Measurements from ENCODE around the gene PKIG. TPM values are rescaled to one million over a fixed set of nuclear protein-coding genes. Genes with fewer than 3 reads are reported as not detected.

Gene PKIG
- total RNA-seq, 1 donor from 2014 or later: 29.5 TPM

DNA sequence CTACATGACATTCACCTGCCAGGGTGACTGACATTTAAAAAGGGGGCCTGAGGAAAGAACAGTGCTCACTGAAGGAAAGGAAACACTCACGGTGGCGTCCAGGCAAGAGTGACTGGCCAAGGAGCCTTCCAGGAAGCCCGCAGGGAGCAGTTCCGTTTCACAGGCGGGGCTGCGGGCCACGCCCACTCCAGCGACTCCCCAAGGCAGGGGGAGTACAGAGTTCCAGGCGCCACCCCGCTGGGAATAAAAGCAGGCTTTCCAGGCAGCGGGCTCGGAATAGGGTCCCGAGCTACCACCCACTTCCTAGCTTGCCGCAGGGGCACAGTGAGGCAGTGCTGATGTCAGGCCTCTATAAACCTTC, 34.2 kb downstream of the PKIG start:
- no peaks in the 10 kb centered on the region for H3K27me3 Mint-ChIP-seq (ENCODE audit: unreplicated experiment)
- TF ChIP-seq, protein P1, sequence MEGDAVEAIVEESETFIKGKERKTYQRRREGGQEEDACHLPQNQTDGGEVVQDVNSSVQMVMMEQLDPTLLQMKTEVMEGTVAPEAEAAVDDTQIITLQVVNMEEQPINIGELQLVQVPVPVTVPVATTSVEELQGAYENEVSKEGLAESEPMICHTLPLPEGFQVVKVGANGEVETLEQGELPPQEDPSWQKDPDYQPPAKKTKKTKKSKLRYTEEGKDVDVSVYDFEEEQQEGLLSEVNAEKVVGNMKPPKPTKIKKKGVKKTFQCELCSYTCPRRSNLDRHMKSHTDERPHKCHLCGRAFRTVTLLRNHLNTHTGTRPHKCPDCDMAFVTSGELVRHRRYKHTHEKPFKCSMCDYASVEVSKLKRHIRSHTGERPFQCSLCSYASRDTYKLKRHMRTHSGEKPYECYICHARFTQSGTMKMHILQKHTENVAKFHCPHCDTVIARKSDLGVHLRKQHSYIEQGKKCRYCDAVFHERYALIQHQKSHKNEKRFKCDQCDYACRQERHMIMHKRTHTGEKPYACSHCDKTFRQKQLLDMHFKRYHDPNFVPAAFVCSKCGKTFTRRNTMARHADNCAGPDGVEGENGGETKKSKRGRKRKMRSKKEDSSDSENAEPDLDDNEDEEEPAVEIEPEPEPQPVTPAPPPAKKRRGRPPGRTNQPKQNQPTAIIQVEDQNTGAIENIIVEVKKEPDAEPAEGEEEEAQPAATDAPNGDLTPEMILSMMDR (IDR thresholded peaks at IDR 0.05): no peak
- H3K27ac Mint-ChIP-seq (ENCODE audit: unreplicated experiment): no peak overlapping the region
- no peaks in the 10 kb centered on the region for H3K9me3 Mint-ChIP-seq (ENCODE audit: unreplicated experiment)
- H3K36me3 Mint-ChIP-seq (ENCODE audit: unreplicated experiment): peaks cover 51% of the 10 kb centered on the region
- DNase-seq (ENCODE audit: extremely low spot score, unreplicated experiment): no peak
- H3K4me3 Mint-ChIP-seq (ENCODE audit: unreplicated experiment): no peak overlapping the region
- peaks cover 31% of the 10 kb centered on the region for H3K4me1 Mint-ChIP-seq (ENCODE audit: unreplicated experiment)

DNA sequence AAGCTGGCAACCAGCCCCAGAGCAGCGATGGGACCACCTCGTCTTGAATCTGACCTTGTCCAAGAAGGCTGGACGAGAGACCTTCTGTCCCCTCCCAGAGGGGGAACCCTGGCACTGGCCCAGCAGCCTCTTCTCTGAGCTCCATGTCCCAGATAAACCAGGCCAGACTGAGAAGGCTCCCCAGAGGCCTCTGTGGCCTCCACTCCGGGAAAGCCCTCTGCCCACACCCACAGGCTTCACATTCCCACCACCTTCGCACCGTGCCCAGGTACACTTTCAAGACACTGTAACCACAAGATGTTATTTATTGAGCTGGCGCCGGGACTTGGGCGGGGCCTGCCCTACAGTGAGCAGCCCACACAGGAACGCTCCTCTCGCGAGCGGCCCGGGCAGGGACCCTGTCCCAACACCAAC, 35.9 kb downstream of the PKIG start:
- Mint-ChIP-seq H3K36me3 (ENCODE audit: unreplicated experiment) (peaks cover 68% of the 10 kb centered on the region), H3K27ac (ENCODE audit: unreplicated experiment) (peak overlapping the region; percentile 38), H3K4me3 (ENCODE audit: unreplicated experiment) (no peak overlapping the region), H3K9me3 (ENCODE audit: unreplicated experiment) (no peaks in the 10 kb centered on the region), H3K27me3 (ENCODE audit: unreplicated experiment) (no peaks in the 10 kb centered on the region), H3K4me1 (ENCODE audit: unreplicated experiment) (peaks cover 31% of the 10 kb centered on the region)
- DNase-seq (ENCODE audit: extremely low spot score, unreplicated experiment): no peak
- TF ChIP-seq, protein P1 (IDR thresholded peaks at IDR 0.05): no peak

- TF ChIP-seq, protein P1 (IDR thresholded peaks at IDR 0.05): no peak
- no peak overlapping the region for H3K27ac Mint-ChIP-seq (ENCODE audit: unreplicated experiment)
- H3K27me3 Mint-ChIP-seq (ENCODE audit: unreplicated experiment): no peaks in the 10 kb centered on the region
- H3K4me3 Mint-ChIP-seq (ENCODE audit: unreplicated experiment): no peak overlapping the region
- DNase-seq (ENCODE audit: extremely low spot score, unreplicated experiment): no peak
- H3K9me3 Mint-ChIP-seq (ENCODE audit: unreplicated experiment): no peaks in the 10 kb centered on the region
- H3K36me3 Mint-ChIP-seq (ENCODE audit: unreplicated experiment): peaks cover 69% of the 10 kb centered on the region
- H3K4me1 Mint-ChIP-seq (ENCODE audit: unreplicated experiment): peaks cover 31% of the 10 kb centered on the region
Observed at GRCh38 chr20:44619294-44619693, 36.9 kb downstream of the PKIG start.

DNA sequence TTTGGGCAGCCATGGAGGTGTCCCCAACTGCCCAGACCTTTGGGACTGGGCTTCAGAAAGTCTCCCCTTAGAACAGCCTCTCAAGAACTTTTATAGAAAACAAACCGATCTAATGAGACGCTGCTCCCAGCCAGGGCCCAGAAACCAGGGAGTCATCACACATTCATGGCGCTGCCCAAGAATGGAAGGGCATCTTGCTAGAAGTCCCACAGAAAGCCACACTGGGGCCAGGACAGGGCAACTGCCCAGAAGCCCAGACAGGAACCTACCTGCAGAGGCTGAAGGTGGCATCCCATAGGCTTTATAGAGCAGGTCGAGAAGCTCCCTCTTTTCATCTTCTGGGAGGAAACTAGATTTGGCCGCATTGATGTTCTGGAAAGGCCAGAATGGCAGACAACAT, 37.7 kb downstream of the PKIG start:
- Mint-ChIP-seq H3K27me3 (ENCODE audit: unreplicated experiment) (no peaks in the 10 kb centered on the region), H3K27ac (ENCODE audit: unreplicated experiment) (no peak overlapping the region), H3K36me3 (ENCODE audit: unreplicated experiment) (peaks cover 73% of the 10 kb centered on the region), H3K4me1 (ENCODE audit: unreplicated experiment) (peaks cover 28% of the 10 kb centered on the region), H3K4me3 (ENCODE audit: unreplicated experiment) (no peak overlapping the region), H3K9me3 (ENCODE audit: unreplicated experiment) (no peaks in the 10 kb centered on the region)
- DNase-seq (ENCODE audit: extremely low spot score, unreplicated experiment): no peak
- TF ChIP-seq, protein P1 (IDR thresholded peaks at IDR 0.05): no peak

GRCh38 chr20:44621325-44621724, 38.9 kb downstream of the PKIG start:
- no peak overlapping the region for H3K27ac Mint-ChIP-seq (ENCODE audit: unreplicated experiment)
- H3K4me3 Mint-ChIP-seq (ENCODE audit: unreplicated experiment): no peak overlapping the region
- no peak for DNase-seq (ENCODE audit: extremely low spot score, unreplicated experiment)
- H3K4me1 Mint-ChIP-seq (ENCODE audit: unreplicated experiment): peaks cover 15% of the 10 kb centered on the region
- H3K36me3 Mint-ChIP-seq (ENCODE audit: unreplicated experiment): peaks cover 66% of the 10 kb centered on the region
- no peaks in the 10 kb centered on the region for H3K27me3 Mint-ChIP-seq (ENCODE audit: unreplicated experiment)
- no peaks in the 10 kb centered on the region for H3K9me3 Mint-ChIP-seq (ENCODE audit: unreplicated experiment)
- TF ChIP-seq, protein P1 (IDR thresholded peaks at IDR 0.05): no peak
